Ascending aorta (tissue), 2 donors: ENCODE results near the gene PITPNC1. TPM values are rescaled to one million over a fixed set of nuclear protein-coding genes. Genes with fewer than 3 reads are reported as not detected.

ENCODE experiments used
- DNase-seq, 2 donors: peaks; one replicate each; pipeline ENCODE4 v3.0.0-alpha.2; 2019; ENCODE audit warnings: low spot score in 2 of 2
- H3K27ac ChIP-seq, 2 donors: fragments of 200-600 bp; sonication (generic); one replicate each; pipeline ENCODE4 v1.5.1; 2016 to 2017; ENCODE audit warnings: mild to moderate bottlenecking in 1 of 2
- H3K27me3 ChIP-seq: fragments of 200-600 bp; sonication (generic); one replicate; pipeline ENCODE4 v1.5.1; 2017
- H3K36me3 ChIP-seq, 2 donors: fragments of 200-600 bp; sonication (generic); one replicate each; pipeline ENCODE4 v1.5.1; 2016
- H3K4me1 ChIP-seq, 2 donors: fragments of 200-600 bp; sonication (generic); one replicate each; pipeline ENCODE4 v1.5.1; 2016 to 2017; ENCODE audit warnings: mild to moderate bottlenecking in 1 of 2
- H3K4me3 ChIP-seq, 2 donors: fragments of 200-600 bp; sonication (generic); one replicate each; pipeline ENCODE4 v1.5.1; 2016 to 2017; ENCODE audit warnings: mild to moderate bottlenecking in 1 of 2
- H3K9me3 ChIP-seq, 2 donors: fragments of 200-600 bp; sonication (generic); one replicate each; pipeline ENCODE4 v1.5.1; 2016
- CTCF ChIP-seq, 3 experiments: fragments of 200-600 bp in 2 of 3; fragments of 450-650 bp in 1 of 3; sonication (generic) in 2 of 3; IDR thresholded peaks; one replicate each; pipeline ENCODE4 v1.5.1; 2016 to 2019; ENCODE audit warnings: antibody characterized with exemption in 3 of 3, mild to moderate bottlenecking in 1 of 3, moderate library complexity in 1 of 3
- intact Hi-C: fragments of 100-400 bp; cut with DNase I; formaldehyde crosslinking; loops from one replicate; pipeline ENCODE4 v1.15.1; 2023
- total RNA-seq: library from RNA; depleted of rRNA; stranded (reverse); fragments of >200 nt; gene quantifications from one replicate; pipeline ENCODE4 v1.1.0, GENCODE V29; 2016

PITPNC1 gene
- total RNA-seq, 1 donor from 2014 or later: 10.9 TPM

- Histone ChIP-seq H3K4me1 (peaks cover 0 to 16% of the 10 kb centered on the region in 2 donors), H3K27ac (no peak overlapping the region), H3K36me3 (no peaks in the 10 kb centered on the region), H3K9me3 (no peaks in the 10 kb centered on the region), H3K4me3 (no peak overlapping the region), H3K27me3 (no peaks in the 10 kb centered on the region)
- TF ChIP-seq CTCF (IDR thresholded peaks at IDR 0.05): no peak
- no peak for DNase-seq
- intact Hi-C loops: loop anchor here (5.0 kb wide), 3 partner anchors 452 to 1082 kb away; partner anchors contain the start of genes BPTF and WIPI1
Measured at GRCh38 chr17:67375054-67375427, 2.0 kb upstream of the PITPNC1 start.

- Histone ChIP-seq H3K36me3 (no peaks in the 10 kb centered on the region), H3K4me1 (peaks cover 0 to 16% of the 10 kb centered on the region in 2 donors), H3K9me3 (no peaks in the 10 kb centered on the region), H3K27ac (no peak overlapping the region), H3K4me3 (no peak overlapping the region), H3K27me3 (no peaks in the 10 kb centered on the region)
- peak in 1 of 2 donors; percentile 50 for DNase-seq
- intact Hi-C loops: loop anchor here (5.0 kb wide), 3 partner anchors 452 to 1082 kb away; partner anchors contain the start of genes BPTF and WIPI1
- TF ChIP-seq CTCF (IDR thresholded peaks at IDR 0.05): no peak
Measured at GRCh38 chr17:67375716-67376115, 1.4 kb upstream of the PITPNC1 start.

- Histone ChIP-seq H3K36me3 (no peaks in the 10 kb centered on the region), H3K4me1 (peaks cover 0 to 16% of the 10 kb centered on the region in 2 donors), H3K27me3 (no peaks in the 10 kb centered on the region), H3K4me3 (peak overlapping the region; percentile 91 to 94), H3K9me3 (no peaks in the 10 kb centered on the region), H3K27ac (peak overlapping the region; percentile 88 to 95)
- no peak for DNase-seq
- intact Hi-C loops: loop anchor here (5.0 kb wide), 3 partner anchors 451 to 1081 kb away; partner anchors contain the start of genes BPTF and WIPI1
- TF ChIP-seq CTCF (IDR thresholded peaks at IDR 0.05): no peak
Measured at GRCh38 chr17:67376415-67376736, 705 bp upstream of the PITPNC1 start.

- Histone ChIP-seq H3K27ac (peak overlapping the region; percentile 88 to 95), H3K36me3 (no peaks in the 10 kb centered on the region), H3K4me3 (peak overlapping the region; percentile 91 to 94), H3K27me3 (no peaks in the 10 kb centered on the region), H3K4me1 (peaks cover 0 to 16% of the 10 kb centered on the region in 2 donors), H3K9me3 (no peaks in the 10 kb centered on the region)
- DNase-seq: peak in 1 of 2 donors; percentile 80
- intact Hi-C loops: loop anchor here (1.0 to 5.0 kb wide), 6 partner anchors 11 to 1080 kb away; partner anchors contain the start of genes BPTF, NOL11, PSMD12 and WIPI1
- no peak for TF ChIP-seq CTCF (IDR thresholded peaks at IDR 0.05)
Measured at GRCh38 chr17:67377488-67378453, 690 bp downstream of the PITPNC1 start.

GRCh38 chr17:67378454-67379250 lies 1.6 kb downstream of the PITPNC1 start:
- Histone ChIP-seq H3K27me3 (no peaks in the 10 kb centered on the region), H3K4me1 (peaks cover 0 to 16% of the 10 kb centered on the region in 2 donors), H3K36me3 (no peaks in the 10 kb centered on the region), H3K4me3 (peak overlapping the region; percentile 91 to 94), H3K27ac (peak overlapping the region; percentile 88 to 95), H3K9me3 (no peaks in the 10 kb centered on the region)
- peak; percentile 13 to 87 for DNase-seq
- TF ChIP-seq CTCF (IDR thresholded peaks at IDR 0.05): peak; percentile 15 to 90 (median 52)
- intact Hi-C loops: loop anchor here (1.0 to 5.0 kb wide), 5 partner anchors 96 to 1079 kb away; partner anchors contain the start of genes BPTF, NOL11 and WIPI1
